Calu3 (cell line): Measurements from ENCODE around the gene PPM1H. TPM values are rescaled to one million over a fixed set of nuclear protein-coding genes. Genes with fewer than 3 reads are reported as not detected.
"Not testable (repeated sequence)": the region's sequence is repeated elsewhere in the genome, so short reads cannot be mapped to it uniquely, and the experiment has no call there.

Source experiments
- BruUV-seq: library from RNA; stranded (reverse); fragments of 400-500 nt; replicated peaks from 2 replicates; lab custom pipeline; 2021; lab: Mats Ljungman, UMichigan
- CTCF ChIA-PET: fragments of 300-600 bp; sonication (Branson Sonifier 250); formaldehyde crosslinking; loops from one replicate; lab custom pipeline; 2022; ENCODE audit warnings: antibody characterized with exemption; lab: Charles Lee
- DNase-seq: peaks from one replicate; pipeline ENCODE4 v3.0.0; 2022
- H3K27ac Mint-ChIP-seq: one replicate; pipeline ENCODE4 v1.8.0; 2022; ENCODE audit warnings: mixed read lengths; ENCODE audit not compliant: unreplicated experiment
- H3K27me3 Mint-ChIP-seq: one replicate; pipeline ENCODE4 v1.8.0; 2022; ENCODE audit warnings: mixed read lengths; ENCODE audit not compliant: unreplicated experiment
- H3K36me3 Mint-ChIP-seq: one replicate; pipeline ENCODE4 v1.8.0; 2022; ENCODE audit warnings: mild to moderate bottlenecking, moderate library complexity, mixed read lengths; ENCODE audit not compliant: insufficient read depth, unreplicated experiment
- H3K4me1 Mint-ChIP-seq: one replicate; pipeline ENCODE4 v1.8.0; 2022; ENCODE audit warnings: mild to moderate bottlenecking, low read depth, mixed read lengths; ENCODE audit not compliant: unreplicated experiment
- H3K4me3 Mint-ChIP-seq: one replicate; pipeline ENCODE4 v1.8.0; 2022; ENCODE audit warnings: mild to moderate bottlenecking, low read depth, moderate library complexity, mixed read lengths; ENCODE audit not compliant: unreplicated experiment
- H3K9me3 Mint-ChIP-seq: one replicate; pipeline ENCODE4 v1.8.0; 2022; ENCODE audit warnings: low read depth, mixed read lengths; ENCODE audit not compliant: unreplicated experiment
- CTCF ChIP-seq: fragments of 200-600 bp; IDR thresholded peaks from one replicate; pipeline ENCODE4 v1.8.0; 2022; ENCODE audit warnings: antibody characterized with exemption; ENCODE audit not compliant: unreplicated experiment
- intact Hi-C: fragments of 100-400 bp; cut with micrococcal nuclease; formaldehyde crosslinking; loops from one replicate; pipeline ENCODE4 v1.10.0; 2022; ENCODE audit not compliant: unreplicated experiment
- total RNA-seq: library from RNA; stranded (reverse); gene quantifications from 2 replicates; pipeline ENCODE4 v1.2.3, GENCODE V29; 2022

PPM1H gene
- total RNA-seq, 1 experiment from 2014 or later: 36.7 TPM

GRCh38 chr12:62670986-62671720 is 263.8 kb downstream of the PPM1H start:
- no peak for DNase-seq
- Mint-ChIP-seq H3K4me1 (no peaks in the 10 kb centered on the region), H3K27me3 (no peaks in the 10 kb centered on the region), H3K36me3 (no peaks in the 10 kb centered on the region), H3K27ac (no peak overlapping the region), H3K4me3 (no peak overlapping the region), H3K9me3 (peaks cover 2% of the 10 kb centered on the region)
- BruUV-seq: no TSS peak
- CTCF ChIA-PET: interaction anchor here (0.7 kb wide), 1 partner anchor 12 kb away, joined by 3 read pairs; no protein-coding TSS in a partner anchor
- no peak for TF ChIP-seq CTCF
- intact Hi-C loops: no loop called here

GRCh38 chr12:62668782-62669181 is 266.2 kb downstream of the PPM1H start:
- intact Hi-C loops: no loop called here
- Mint-ChIP-seq H3K9me3 (no peaks in the 10 kb centered on the region), H3K36me3 (no peaks in the 10 kb centered on the region)

GRCh38 chr12:62664951-62665350 is 270.0 kb downstream of the PPM1H start:
- H3K27me3 Mint-ChIP-seq, CTCF ChIA-PET, H3K9me3 Mint-ChIP-seq, H3K4me3 Mint-ChIP-seq, H3K27ac Mint-ChIP-seq, BruUV-seq, DNase-seq: not testable (repeated sequence)
- Mint-ChIP-seq H3K4me1 (peaks cover 23% of the 10 kb centered on the region), H3K36me3 (peaks cover 23% of the 10 kb centered on the region)
- intact Hi-C loops: loop anchor here (5.0 kb wide), 1 partner anchor 87 kb away; no protein-coding TSS in a partner anchor

More at GRCh38 chr12:62668782-62669181, 266.2 kb downstream of the PPM1H start:
- CTCF ChIA-PET: no interaction called here
- no peak for TF ChIP-seq CTCF
- Mint-ChIP-seq H3K27me3 (no peaks in the 10 kb centered on the region), H3K4me3 (no peak overlapping the region), H3K4me1 (no peaks in the 10 kb centered on the region), H3K27ac (no peak overlapping the region)
- no peak for DNase-seq
- BruUV-seq: no TSS peak

GRCh38 chr12:62660756-62661155 is 274.2 kb downstream of the PPM1H start:
- Mint-ChIP-seq H3K4me1 (peaks cover 40% of the 10 kb centered on the region), H3K27me3 (no peaks in the 10 kb centered on the region), H3K4me3 (no peak overlapping the region), H3K9me3 (no peaks in the 10 kb centered on the region), H3K36me3 (peaks cover 31% of the 10 kb centered on the region), H3K27ac (peak overlapping the region; percentile 98)
- CTCF ChIA-PET: no interaction called here
- BruUV-seq: no TSS peak
- intact Hi-C loops: loop anchor here (2.0 to 5.0 kb wide), 3 partner anchors 64 to 126 kb away; no protein-coding TSS in a partner anchor
- peak; percentile 73 for DNase-seq
- TF ChIP-seq CTCF: no peak
